SK-N-SH (cell line): ENCODE data around the gene SLC37A3. TPM values are rescaled to one million over a fixed set of nuclear protein-coding genes. Genes with fewer than 3 reads are reported as not detected.

Experiments
- CTCF ChIA-PET: fragments of 300-600, 350-600 bp; formaldehyde crosslinking; extraction: SDS; loops from one replicate; lab custom pipeline; 2021; lab: Yijun Ruan, JAX
- POLR2A ChIA-PET: fragments of 350-600 bp; sonication (Branson Sonifier 250); formaldehyde crosslinking; extraction: SDS; loops from one replicate; lab custom pipeline; 2020; ENCODE audit warnings: antibody characterized with exemption, inconsistent platforms; lab: Yijun Ruan, JAX
- DNase-seq: peaks from one replicate; pipeline ENCODE4 v3.0.0; 2012
- H2AFZ ChIP-seq: fragments of 200-600 bp; sonication (generic); 2 replicates; pipeline ENCODE4 v1.8.1; 2016; ENCODE audit warnings: antibody characterized with exemption, mild to moderate bottlenecking, low read depth
- H3F3A ChIP-seq: fragments of 200-600 bp; sonication (generic); replicated peaks from 2 replicates; pipeline ENCODE3; 2016; ENCODE audit warnings: antibody characterized with exemption, mild to moderate bottlenecking; ENCODE audit not compliant: insufficient read depth
- H3K27ac ChIP-seq, 2 experiments: fragments of 200-500 bp in 1 of 2; fragments of 200-600 bp in 1 of 2; sonication (Bioruptor generic) in 1 of 2; sonication (generic), shearing (Covaris generic) in 1 of 2; 2 replicates each; pipeline versions ENCODE4 v1.5.1 to v1.6.1; 2014 to 2016; ENCODE audit warnings: low read depth in 2 of 2, inconsistent platforms in 1 of 2, low read length in 1 of 2, mild to moderate bottlenecking in 1 of 2, mixed read lengths in 1 of 2
- H3K27me3 ChIP-seq: fragments of 200-600 bp; sonication (generic), shearing (Covaris generic); 2 replicates; pipeline ENCODE4 v1.6.1; 2016; ENCODE audit warnings: mixed run types; ENCODE audit not compliant: insufficient read depth
- H3K36me3 ChIP-seq, 2 experiments: fragments of 200-500 bp in 1 of 2; fragments of 200-600 bp in 1 of 2; sonication (Bioruptor generic) in 1 of 2; sonication (generic) in 1 of 2; replicated peaks in 1 of 2; 2 replicates each; pipeline versions ENCODE3 to v1.5.1; 2014 to 2016; ENCODE audit warnings: low read length in 1 of 2, mild to moderate bottlenecking in 1 of 2; ENCODE audit not compliant: insufficient read depth in 2 of 2, control insufficient read depth in 1 of 2
- H3K4me1 ChIP-seq, 2 experiments: fragments of 200-500 bp in 1 of 2; fragments of 200-600 bp in 1 of 2; sonication (Bioruptor generic) in 1 of 2; sonication (generic), shearing (Covaris generic) in 1 of 2; 2 replicates each; pipeline versions ENCODE4 v1.5.1 to v1.6.1; 2014 to 2016; ENCODE audit warnings: low read depth in 1 of 2, low read length in 1 of 2, mixed run types in 1 of 2; ENCODE audit not compliant: insufficient read depth in 2 of 2, control insufficient read depth in 1 of 2
- H3K4me2 ChIP-seq: fragments of 200-600 bp; sonication (generic), shearing (Covaris generic); 2 replicates; pipeline ENCODE4 v1.6.1; 2017; ENCODE audit warnings: mixed run types
- H3K4me3 ChIP-seq, 2 experiments: fragments of 200-500 bp in 1 of 2; fragments of 200-600 bp in 1 of 2; sonication (Bioruptor generic) in 1 of 2; sonication (generic), shearing (Covaris generic) in 1 of 2; 2 replicates each; pipeline versions ENCODE4 v1.5.1 to v1.8.1; 2014 to 2016; ENCODE audit warnings: low read depth in 2 of 2, inconsistent platforms in 1 of 2, low read length in 1 of 2, mild to moderate bottlenecking in 1 of 2, mixed read lengths in 1 of 2, moderate library complexity in 1 of 2
- H3K79me2 ChIP-seq: fragments of 200-600 bp; sonication (generic); 2 replicates; pipeline ENCODE4 v1.8.1; 2017; ENCODE audit warnings: mild to moderate bottlenecking; ENCODE audit not compliant: insufficient read depth
- H3K9ac ChIP-seq: fragments of 200-600 bp; sonication (generic); 2 replicates; pipeline ENCODE4 v1.6.1; 2017; ENCODE audit warnings: mixed run types
- H3K9me2 ChIP-seq: fragments of 200-600 bp; sonication (generic); 2 replicates; pipeline ENCODE4 v1.6.1; 2017; ENCODE audit warnings: mixed run types
- H3K9me3 ChIP-seq: fragments of 200-600 bp; sonication (generic); 2 replicates; pipeline ENCODE4 v1.6.1; 2017; ENCODE audit warnings: mixed run types, mild to moderate bottlenecking, moderate library complexity
- H4K20me1 ChIP-seq: fragments of 200-600 bp; sonication (generic); 2 replicates; pipeline ENCODE4 v1.6.1; 2017; ENCODE audit warnings: mild to moderate bottlenecking, mixed run types; ENCODE audit not compliant: insufficient read depth
- CTCF ChIP-seq: fragments of 200-600 bp; sonication (generic); IDR thresholded peaks from 2 replicates; pipeline ENCODE4 v1.6.1; 2017; ENCODE audit warnings: antibody characterized with exemption, mild to moderate bottlenecking, moderate library complexity
- ELF1 ChIP-seq: IDR thresholded peaks from 2 replicates; pipeline ENCODE4 v1.4.0; 2012
- EP300 ChIP-seq, 2 experiments: IDR thresholded peaks; 2 replicates each; pipeline versions ENCODE4 v1.4.0 to v1.6.1; 2012; ENCODE audit warnings: borderline replicate concordance in 1 of 2, low read depth in 1 of 2, low read length in 1 of 2
- FOXM1 ChIP-seq: IDR thresholded peaks from 2 replicates; pipeline ENCODE4 v1.4.0; 2012; ENCODE audit warnings: low read depth, mild to moderate bottlenecking
- GABPA ChIP-seq: IDR thresholded peaks from 2 replicates; pipeline ENCODE4 v1.4.0; 2012; ENCODE audit warnings: low read depth, mild to moderate bottlenecking
- MEF2A ChIP-seq: IDR thresholded peaks from 2 replicates; pipeline ENCODE4 v1.4.0; 2012; ENCODE audit warnings: low read depth, borderline replicate concordance
- MXI1 ChIP-seq: IDR thresholded peaks from 2 replicates; pipeline ENCODE4 v1.6.1; 2012; ENCODE audit warnings: mild to moderate bottlenecking, low read depth, low read length, improper control_type of control experiment
- NRF1 ChIP-seq: IDR thresholded peaks from 2 replicates; pipeline ENCODE4 v1.6.1; 2012; ENCODE audit warnings: low read depth, mild to moderate bottlenecking, low read length
- PBX3 ChIP-seq: IDR thresholded peaks from 2 replicates; pipeline ENCODE4; 2012
- POLR2AphosphoS5 ChIP-seq: IDR thresholded peaks from 2 replicates; pipeline ENCODE4 v1.6.1; 2012; ENCODE audit warnings: low read depth, low read length
- RAD21 ChIP-seq: IDR thresholded peaks from 2 replicates; pipeline ENCODE4 v1.6.1; 2012; ENCODE audit warnings: mild to moderate bottlenecking, low read length
- RFX5 ChIP-seq: IDR thresholded peaks from 2 replicates; pipeline ENCODE4 v1.6.1; 2012; ENCODE audit warnings: mild to moderate bottlenecking, improper control_type of control experiment, low read length
- RXRA ChIP-seq: IDR thresholded peaks from 2 replicates; pipeline ENCODE4 v1.4.0; 2012; ENCODE audit warnings: low read depth, mild to moderate bottlenecking, borderline replicate concordance
- SMC3 ChIP-seq: IDR thresholded peaks from 2 replicates; pipeline ENCODE4 v1.6.1; 2012; ENCODE audit warnings: low read depth, low read length, improper control_type of control experiment
- TCF12 ChIP-seq: IDR thresholded peaks from 2 replicates; pipeline ENCODE4 v1.4.0; 2012
- USF1 ChIP-seq: IDR thresholded peaks from 2 replicates; pipeline ENCODE4 v1.4.0; 2012; ENCODE audit warnings: low read depth, borderline replicate concordance
- USF2 ChIP-seq: fragments of 150-350 bp; IDR thresholded peaks from 2 replicates; pipeline ENCODE4 v1.6.1; 2017; ENCODE audit warnings: antibody characterized with exemption, low read length, low read depth, borderline replicate concordance
- YY1 ChIP-seq: IDR thresholded peaks from 2 replicates; pipeline ENCODE4 v1.4.0; 2012; ENCODE audit warnings: low read depth, mild to moderate bottlenecking
- ZBTB33 ChIP-seq: IDR thresholded peaks from 2 replicates; pipeline ENCODE4 v1.4.0; 2012; ENCODE audit warnings: low read depth, borderline replicate concordance
- WGBS: methylation state at CpG from one replicate; pipeline ENCODE4 v1.1.6; 2017; ENCODE audit warnings: low lambda C conversion rate; 5-methylcytosine and 5-hydroxymethylcytosine counted together
- polyA plus RNA-seq, 3 experiments: library from polyadenylated mRNA; depleted of rRNA; stranded (reverse); fragments of >200 nt; gene quantifications; 2 replicates each; pipeline ENCODE4 v1.2.3, GENCODE V29; 2012

SLC37A3 gene
- polyA plus RNA-seq, 1 of the 3 experiments (the other 2 are of a cell fraction), result 53.3 TPM

- WGBS, result 92% methylated on average over 11 of the region's 11 CpGs
- Histone ChIP-seq H3K36me3 (no peaks in the 10 kb centered on the region), H2AFZ (no peak overlapping the region), H4K20me1 (no peaks in the 10 kb centered on the region), H3K9me3 (no peaks in the 10 kb centered on the region), H3K9me2 (no peaks in the 10 kb centered on the region), H3F3A (peaks cover 4% of the 10 kb centered on the region), H3K4me3 (no peak overlapping the region), H3K27ac (no peak overlapping the region), H3K4me2 (no peak overlapping the region), H3K9ac (no peak overlapping the region), H3K27me3 (no peaks in the 10 kb centered on the region), H3K4me1 (no peaks in the 10 kb centered on the region), H3K79me2 (no peaks in the 10 kb centered on the region)
- DNase-seq, result no peak
- TF ChIP-seq SMC3 (no peak), YY1 (no peak), CTCF (no peak), USF1 (no peak), USF2 (no peak), ZBTB33 (no peak), MEF2A (no peak), NRF1 (no peak), FOXM1 (no peak), MXI1 (no peak), POLR2AphosphoS5 (no peak), ELF1 (no peak), TCF12 (no peak)
- ChIA-PET POLR2A (no interaction called here), CTCF (no interaction called here)
Measured at GRCh38 chr7:140446467-140446866, 48.1 kb upstream of the SLC37A3 start.

- Histone ChIP-seq H3K79me2 (no peaks in the 10 kb centered on the region), H2AFZ (no peak overlapping the region), H3K9me3 (no peaks in the 10 kb centered on the region), H3K36me3 (no peaks in the 10 kb centered on the region), H3K27me3 (no peaks in the 10 kb centered on the region), H3F3A (peaks cover 4% of the 10 kb centered on the region), H3K9ac (no peak overlapping the region), H3K27ac (no peak overlapping the region), H4K20me1 (no peaks in the 10 kb centered on the region), H3K4me3 (no peak overlapping the region), H3K4me1 (no peaks in the 10 kb centered on the region), H3K9me2 (no peaks in the 10 kb centered on the region), H3K4me2 (no peak overlapping the region)
- 54% methylated on average over 2 of the region's 2 CpGs for WGBS
- ChIA-PET CTCF (interaction anchor here (1.4 kb wide), 1 partner anchor 13 kb away, joined by 3 read pairs; no protein-coding TSS in a partner anchor), POLR2A (no interaction called here)
- no peak for DNase-seq
- TF ChIP-seq RXRA (no peak), GABPA (no peak), EP300 (IDR thresholded peaks at IDR 0.05; ENCODE audit: borderline replicate concordance in 1 of 2, low read depth in 1 of 2, low read length in 1 of 2) (no peak), ZBTB33 (no peak), TCF12 (no peak), RAD21 (no peak), RFX5 (no peak), USF1 (no peak), YY1 (no peak), PBX3 (no peak)
Measured at GRCh38 chr7:140441519-140441918, 43.2 kb upstream of the SLC37A3 start.
